GM12874 (cell line): Measurements from ENCODE around the gene MYB.

Source experiments
- CTCF ChIP-seq: IDR thresholded peaks from 2 replicates; pipeline ENCODE4 v1.5.1; 2011; ENCODE audit warnings: low read depth, mild to moderate bottlenecking, control low read depth, low read length, moderate library complexity; ENCODE audit not compliant: insufficient read depth

MYB gene

GRCh38 chr6:135261872-135262725 lies 81.0 kb downstream of the MYB start:
- no peak for TF ChIP-seq CTCF

DNA sequence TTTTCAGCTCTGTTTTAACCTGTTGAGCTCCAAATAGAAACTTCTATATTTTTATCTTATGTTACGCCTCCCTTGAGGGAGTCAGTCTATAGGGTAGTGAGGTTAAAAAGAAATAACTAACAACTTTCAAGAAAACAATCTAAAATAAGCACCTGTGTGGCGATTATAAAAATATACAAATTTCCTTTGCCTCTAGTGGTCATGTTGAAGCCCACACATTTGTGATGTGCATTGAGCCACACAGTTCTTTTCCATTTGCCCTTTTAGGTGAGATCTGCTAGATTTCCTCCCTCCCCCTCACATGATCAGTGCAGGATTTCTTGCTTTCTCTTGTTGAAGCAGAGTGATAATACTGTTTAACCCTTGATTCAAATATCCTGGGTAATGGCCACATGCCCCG lies 84.2 kb downstream of the MYB start:
- TF ChIP-seq CTCF: no peak

- TF ChIP-seq CTCF: no peak
Measured at GRCh38 chr6:135266675-135267074, 85.6 kb downstream of the MYB start.

DNA sequence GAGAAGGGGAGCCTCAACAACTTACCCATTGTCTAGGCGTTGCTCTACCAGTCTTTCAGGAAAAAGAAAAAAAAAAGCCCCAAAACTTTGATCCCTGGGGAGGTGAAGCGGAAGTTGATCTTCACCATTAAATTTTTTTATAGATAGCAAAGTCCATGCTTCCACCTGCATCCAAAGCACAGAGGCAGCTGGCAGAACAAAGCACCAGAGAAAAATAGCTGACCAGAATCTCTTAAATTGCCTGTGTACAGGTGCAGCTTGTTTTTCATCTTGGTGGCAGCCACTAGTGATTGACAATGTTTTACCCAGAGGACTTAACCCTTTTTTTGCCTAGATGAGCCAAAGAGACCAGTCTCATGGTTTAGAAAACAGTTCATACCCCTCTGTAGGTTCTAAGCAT lies 86.0 kb downstream of the MYB start:
- no peak for TF ChIP-seq CTCF

DNA sequence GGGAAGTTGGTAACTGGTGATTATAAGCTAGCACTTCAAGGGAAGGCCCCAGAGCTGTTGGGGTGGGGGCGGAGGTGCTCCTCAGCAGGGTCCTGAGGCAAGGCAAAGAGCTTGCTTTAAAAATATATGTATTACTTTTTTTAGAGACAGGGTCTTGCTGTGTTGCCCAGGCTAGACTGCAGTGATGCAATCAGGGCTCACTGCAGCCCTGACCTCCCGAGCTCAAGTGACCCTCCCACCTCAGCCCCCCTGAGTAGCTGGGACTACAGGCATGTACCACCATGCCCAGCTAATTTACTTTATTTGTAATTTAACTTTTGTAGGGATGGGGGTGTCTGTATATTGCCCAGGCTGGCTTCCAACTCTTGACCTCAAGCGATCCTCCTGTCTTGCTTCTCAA lies 87.2 kb downstream of the MYB start:
- no peak for TF ChIP-seq CTCF

DNA sequence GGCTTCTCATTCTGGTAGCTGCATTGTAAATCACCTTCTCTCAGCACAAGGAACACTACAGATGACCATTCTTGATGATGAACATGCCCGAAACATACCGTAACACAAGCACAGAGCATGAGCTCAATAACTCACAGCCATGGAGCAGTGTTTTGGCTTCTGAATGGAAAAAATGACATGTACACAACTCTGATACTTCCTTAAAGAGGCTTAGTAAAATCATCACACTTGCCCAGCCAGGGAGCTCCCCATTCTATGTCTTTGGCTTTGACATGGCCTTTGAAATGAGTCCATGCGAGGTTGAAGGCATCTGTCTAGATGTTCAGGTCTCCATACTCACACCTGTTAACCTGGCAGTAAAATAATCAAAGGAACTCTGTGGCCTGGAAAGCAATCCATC lies 87.6 kb downstream of the MYB start:
- no peak for TF ChIP-seq CTCF
